A549 (cell line): Measurements from ENCODE around the gene GATA3. TPM values are rescaled to one million over a fixed set of nuclear protein-coding genes. Genes with fewer than 3 reads are reported as not detected.

Source experiments
- ATAC-seq, 2 experiments: fragments of 200-7000 bp in 1 of 2; fragments of >200 bp in 1 of 2; cut with Nextera tagmentation in 1 of 2; cut with Tn5 transposase in 1 of 2; 3 replicates each; pipeline versions ENCODE4 v1.8.0 to v1.9.1; 2018 to 2020; ENCODE audit warnings: mild to moderate bottlenecking in 1 of 2, moderate library complexity in 1 of 2
- CTCF ChIA-PET: fragments of 300-600 bp; sonication (Branson Sonifier 250); formaldehyde crosslinking; extraction: SDS; loops from one replicate; lab custom pipeline; 2021; ENCODE audit warnings: antibody characterized with exemption, inconsistent platforms; lab: Yijun Ruan, JAX
- POLR2A ChIA-PET: fragments of 350-600 bp; formaldehyde crosslinking; extraction: SDS; loops from one replicate; lab custom pipeline; 2021; ENCODE audit warnings: antibody characterized with exemption, inconsistent platforms; lab: Yijun Ruan, JAX
- DNase-seq, 2 experiments: peaks; one replicate each; pipeline versions ENCODE4 v3.0.0 to v3.0.0-alpha.2; 2011 to 2016; ENCODE audit warnings: low read depth in 1 of 2, low spot score in 1 of 2
- FAIRE-seq: peaks from 2 replicates; lab custom pipeline; 2011; peaks lifted over from hg19 to GRCh38; lab: Jason Lieb, UNC
- H3K27ac ChIP-seq, 2 experiments: fragments of >200 bp; sonication (Bioruptor Twin); formaldehyde crosslinking; 3 replicates each; pipeline ENCODE4 v1.5.1; 2016 to 2017
- H3K4me1 ChIP-seq: fragments of >200 bp; sonication (Bioruptor Twin); formaldehyde crosslinking; 3 replicates; pipeline ENCODE4 v1.6.1; 2016
- H3K4me2 ChIP-seq: fragments of >200 bp; sonication (Bioruptor Twin); formaldehyde crosslinking; 3 replicates; pipeline ENCODE4 v1.6.1; 2016
- H3K4me3 ChIP-seq: fragments of >200 bp; sonication (Bioruptor Twin); formaldehyde crosslinking; 3 replicates; pipeline ENCODE4 v1.5.1; 2016
- H3K9me3 ChIP-seq: fragments of >200 bp; sonication (Bioruptor Twin); formaldehyde crosslinking; 3 replicates; pipeline ENCODE4 v1.6.1; 2016
- CBX2 ChIP-seq: fragments of 200-600 bp; sonication (generic); IDR thresholded peaks from 2 replicates; pipeline ENCODE4 v1.6.1; 2016; ENCODE audit warnings: low read depth, mild to moderate bottlenecking, borderline replicate concordance
- EP300 ChIP-seq, 2 experiments: fragments of >200 bp; sonication (Bioruptor Twin); formaldehyde crosslinking; IDR thresholded peaks; 2 replicates in 1 of 2; 3 replicates in 1 of 2; pipeline ENCODE4 v1.6.1; 2016 to 2017
- ESRRA ChIP-seq: fragments of 150-350 bp; IDR thresholded peaks from 2 replicates; pipeline ENCODE4 v1.6.1; 2014; ENCODE audit warnings: mild to moderate bottlenecking, low read length, borderline replicate concordance
- FOSL2 ChIP-seq, 2 experiments: fragments of 450-650 bp in 1 of 2; fragments of >200 bp in 1 of 2; sonication (Bioruptor Twin) in 1 of 2; formaldehyde crosslinking; IDR thresholded peaks; 2 replicates each; pipeline versions ENCODE4 v1.5.0 to v1.6.1; 2016 to 2020; ENCODE audit warnings: mild to moderate bottlenecking in 1 of 2, moderate library complexity in 1 of 2
- FOXS1 ChIP-seq: fragments of 250-450 bp; sonication (Bioruptor Pico); IDR thresholded peaks from 2 replicates; pipeline ENCODE4 v1.5.0; 2020; ENCODE audit warnings: mild to moderate bottlenecking, moderate library complexity
- GATA3 ChIP-seq: IDR thresholded peaks from 2 replicates; pipeline ENCODE4 v1.6.1; 2012; ENCODE audit warnings: borderline replicate concordance
- HOXB13 ChIP-seq: fragments of 250-450 bp; sonication (Bioruptor Pico); IDR thresholded peaks from 2 replicates; pipeline ENCODE4 v1.5.0; 2020; ENCODE audit warnings: low read depth, mild to moderate bottlenecking, moderate library complexity
- KDM5A ChIP-seq: fragments of 200-600 bp; sonication (generic); IDR thresholded peaks from 2 replicates; pipeline ENCODE4 v1.6.1; 2016; ENCODE audit warnings: antibody characterized with exemption, mild to moderate bottlenecking
- MAFK ChIP-seq: fragments of 450-650 bp; IDR thresholded peaks from 2 replicates; pipeline ENCODE4 v1.6.1; 2014; ENCODE audit not compliant: partially characterized antibody
- NFE2L2 ChIP-seq: fragments of 150-350 bp; conservative IDR thresholded peaks from 2 replicates; pipeline ENCODE4 v1.6.1; 2014; ENCODE audit warnings: low read length
- NR3C1 ChIP-seq: fragments of >200 bp; sonication (Bioruptor Twin); formaldehyde crosslinking; IDR thresholded peaks from 3 replicates; pipeline ENCODE4 v1.6.1; 2017
- PHF8 ChIP-seq: fragments of 200-600 bp; sonication (generic); IDR thresholded peaks from 2 replicates; pipeline ENCODE4 v1.6.1; 2016; ENCODE audit warnings: low read depth, mild to moderate bottlenecking, antibody characterized with exemption, moderate library complexity, borderline replicate concordance
- POLR2A ChIP-seq: IDR thresholded peaks from 2 replicates; pipeline ENCODE4 v1.6.1; 2012; ENCODE audit warnings: mild to moderate bottlenecking, low read length
- RARB ChIP-seq: fragments of 250-450 bp; sonication (Bioruptor Pico); IDR thresholded peaks from 2 replicates; pipeline ENCODE4 v1.8.0; 2021; ENCODE audit warnings: mild to moderate bottlenecking, moderate library complexity
- RFX5 ChIP-seq: fragments of 450-650 bp; IDR thresholded peaks from 2 replicates; pipeline ENCODE4 v1.7.1; 2014; ENCODE audit warnings: antibody characterized with exemption, mild to moderate bottlenecking, moderate library complexity
- SMC3 ChIP-seq: fragments of >200 bp; sonication (Bioruptor Twin); formaldehyde crosslinking; IDR thresholded peaks from 3 replicates; pipeline ENCODE4 v1.6.1; 2018; ENCODE audit warnings: inconsistent platforms
- TP53 ChIP-seq: fragments of 250-450 bp; sonication (Bioruptor Pico); IDR thresholded peaks from 2 replicates; pipeline ENCODE4 v1.5.0; 2021; ENCODE audit warnings: mild to moderate bottlenecking, moderate library complexity
- ZC3H11A ChIP-seq: fragments of 450-650 bp; IDR thresholded peaks from 2 replicates; pipeline ENCODE4 v1.6.1; 2014; ENCODE audit warnings: antibody characterized with exemption, mild to moderate bottlenecking
- WGBS: methylation state at CpG from one replicate; pipeline ENCODE4 v1.1.6; 2017; ENCODE audit errors: missing lambda C conversion rate; 5-methylcytosine and 5-hydroxymethylcytosine counted together
- polyA plus RNA-seq, 4 experiments: library from polyadenylated mRNA; depleted of rRNA in 3 of 4; stranded (reverse); fragments of >200 nt; fragmentation: RNase III in 1 of 4; extraction: RNeasy Plus Mini Kit Qiagen cat#74134 plus additional on column Dnase treatment in 1 of 4; gene quantifications; 2 replicates in 3 of 4; 3 replicates in 1 of 4; pipeline ENCODE4 v1.2.3, GENCODE V29; 2011 to 2017
- TF ChIP-seq, protein P1 (sequence below): fragments of 150-350 bp; IDR thresholded peaks from 2 replicates; pipeline ENCODE4 v1.6.1; 2014; ENCODE audit warnings: low read depth, mild to moderate bottlenecking, low read length
- TF ChIP-seq, protein P2 (sequence below): IDR thresholded peaks from 2 replicates; pipeline ENCODE4 v1.6.1; 2012
- TF ChIP-seq, protein P3 (sequence below): fragments of >200 bp; sonication (Bioruptor Twin); formaldehyde crosslinking; IDR thresholded peaks from 3 replicates; pipeline ENCODE4 v1.5.1; 2016
- TF ChIP-seq, protein P4 (sequence below): IDR thresholded peaks from 2 replicates; pipeline ENCODE4 v1.6.1; 2012; ENCODE audit warnings: low read depth, borderline replicate concordance

The GATA3 gene
- polyA plus RNA-seq, 2 of the 4 experiments (the other 2 are of a cell fraction), result 1.3 to 3.5 TPM

DNA sequence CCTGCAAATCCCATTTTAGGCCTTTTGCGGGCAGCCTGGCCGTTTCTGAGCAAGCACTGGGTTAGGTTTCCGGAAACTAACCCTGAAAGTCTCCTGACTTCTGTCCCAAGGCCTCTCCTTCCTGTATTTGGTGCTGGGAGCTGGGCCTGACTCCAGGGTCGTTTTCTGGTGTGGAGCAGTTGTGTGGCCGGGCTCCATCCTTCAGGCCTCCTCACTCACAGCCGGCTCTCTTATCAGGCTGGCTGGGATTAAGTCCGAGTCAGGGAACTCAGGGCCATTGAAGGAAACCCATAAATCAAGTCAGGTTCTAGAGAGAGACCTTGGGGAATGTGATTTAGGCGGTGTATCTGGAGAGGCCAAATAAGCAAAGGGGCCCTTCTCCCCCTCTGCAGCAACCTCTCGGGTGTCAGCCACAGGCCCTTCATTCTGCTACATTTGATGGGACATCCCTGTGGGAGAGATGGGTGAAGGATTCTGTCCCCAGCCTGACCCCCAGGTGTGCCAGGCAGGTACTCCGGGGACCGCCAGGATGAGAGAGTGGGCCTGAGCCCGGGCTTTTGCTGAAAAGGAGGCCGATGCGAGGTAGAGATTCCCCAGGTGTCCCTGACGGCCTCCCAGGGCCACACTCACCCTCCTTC is 3.3 kb downstream of the GATA3 start:
- ChIA-PET POLR2A (no interaction called here), CTCF (interaction anchor here (1.1 kb wide), 1 partner anchor 14 kb away, joined by 3 read pairs; no protein-coding TSS in a partner anchor)
- no peak for ATAC-seq
- Histone ChIP-seq H3K4me3 (no peak overlapping the region), H3K4me2 (no peak overlapping the region), H3K27ac (no peak overlapping the region), H3K9me3 (no peaks in the 10 kb centered on the region), H3K4me1 (peaks cover 6% of the 10 kb centered on the region; the same call in 1 of the 3 replicates)
- DNase-seq, result no peak
- TF ChIP-seq PHF8 (no peak), RFX5 (no peak), KDM5A (no peak)
- FAIRE-seq, result no peak
- 93% methylated on average over 15 of the region's 15 CpGs for WGBS

GRCh38 chr10:8058274-8059111 is 4.0 kb downstream of the GATA3 start:
- FAIRE-seq, result no peak
- no peak for ATAC-seq
- no peak for DNase-seq
- peaks cover 6% of the 10 kb centered on the region; the same call in 1 of the 3 replicates for H3K4me1 ChIP-seq
- no peak overlapping the region for H3K4me3 ChIP-seq
- H3K4me2 ChIP-seq, result no peak overlapping the region
- 91% methylated on average over 29 of the region's 45 CpGs for WGBS
- ChIA-PET CTCF (interaction anchor here (0.7 to 1.2 kb wide), 3 partner anchors 14 to 576 kb away, joined by 3 read pairs; no protein-coding TSS in a partner anchor), POLR2A (no interaction called here)
- no peaks in the 10 kb centered on the region for H3K9me3 ChIP-seq
- TF ChIP-seq EP300 (IDR thresholded peaks at IDR 0.05), result no peak
- TF ChIP-seq RARB (CRISPR knock-in tag), result no peak
- no peak overlapping the region for H3K27ac ChIP-seq

DNA sequence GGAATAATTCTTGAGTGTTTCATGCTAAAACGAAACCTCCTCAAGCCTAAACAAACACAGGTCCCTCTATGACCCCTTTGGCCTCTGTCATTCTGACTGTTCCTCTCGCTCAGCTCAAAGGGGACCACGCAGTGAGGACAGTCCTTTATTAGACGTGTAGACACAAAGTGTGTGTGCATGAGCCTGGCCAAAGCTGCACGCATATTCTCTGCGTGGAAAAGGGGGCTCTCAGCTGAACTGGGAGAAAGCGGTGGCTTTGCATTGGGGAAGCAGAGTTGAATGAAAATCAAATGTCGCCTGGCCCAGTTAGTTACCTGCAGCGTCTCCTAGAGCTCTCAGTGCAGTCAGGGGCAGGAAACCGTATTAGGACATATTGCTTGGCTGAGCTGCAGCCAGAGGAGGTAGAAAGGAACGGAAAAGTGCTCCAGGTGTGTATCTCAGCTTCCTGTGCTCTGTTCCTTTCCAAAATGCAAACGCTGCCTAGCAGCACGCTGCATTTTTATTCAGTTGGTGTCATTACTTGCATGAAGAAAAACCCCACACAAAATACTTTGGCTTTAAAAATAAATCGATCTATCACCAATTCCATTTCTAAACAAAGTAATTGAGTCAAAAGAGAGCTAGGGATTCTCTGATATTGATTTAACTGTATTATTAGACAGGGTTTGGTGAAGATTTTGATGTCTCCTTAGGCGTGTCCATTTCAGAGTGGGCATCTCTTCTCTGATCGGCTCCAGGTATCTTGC is 4.9 kb downstream of the GATA3 start:
- no peak for TF ChIP-seq NR3C1
- TF ChIP-seq, protein P1, sequence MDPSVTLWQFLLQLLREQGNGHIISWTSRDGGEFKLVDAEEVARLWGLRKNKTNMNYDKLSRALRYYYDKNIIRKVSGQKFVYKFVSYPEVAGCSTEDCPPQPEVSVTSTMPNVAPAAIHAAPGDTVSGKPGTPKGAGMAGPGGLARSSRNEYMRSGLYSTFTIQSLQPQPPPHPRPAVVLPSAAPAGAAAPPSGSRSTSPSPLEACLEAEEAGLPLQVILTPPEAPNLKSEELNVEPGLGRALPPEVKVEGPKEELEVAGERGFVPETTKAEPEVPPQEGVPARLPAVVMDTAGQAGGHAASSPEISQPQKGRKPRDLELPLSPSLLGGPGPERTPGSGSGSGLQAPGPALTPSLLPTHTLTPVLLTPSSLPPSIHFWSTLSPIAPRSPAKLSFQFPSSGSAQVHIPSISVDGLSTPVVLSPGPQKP, result no peak
- TF ChIP-seq, protein P2, sequence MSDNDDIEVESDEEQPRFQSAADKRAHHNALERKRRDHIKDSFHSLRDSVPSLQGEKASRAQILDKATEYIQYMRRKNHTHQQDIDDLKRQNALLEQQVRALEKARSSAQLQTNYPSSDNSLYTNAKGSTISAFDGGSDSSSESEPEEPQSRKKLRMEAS, result no peak
- TF ChIP-seq MAFK, result no peak
- no peak for TF ChIP-seq GATA3
- TF ChIP-seq CBX2, result no peak
- TF ChIP-seq, protein P3, sequence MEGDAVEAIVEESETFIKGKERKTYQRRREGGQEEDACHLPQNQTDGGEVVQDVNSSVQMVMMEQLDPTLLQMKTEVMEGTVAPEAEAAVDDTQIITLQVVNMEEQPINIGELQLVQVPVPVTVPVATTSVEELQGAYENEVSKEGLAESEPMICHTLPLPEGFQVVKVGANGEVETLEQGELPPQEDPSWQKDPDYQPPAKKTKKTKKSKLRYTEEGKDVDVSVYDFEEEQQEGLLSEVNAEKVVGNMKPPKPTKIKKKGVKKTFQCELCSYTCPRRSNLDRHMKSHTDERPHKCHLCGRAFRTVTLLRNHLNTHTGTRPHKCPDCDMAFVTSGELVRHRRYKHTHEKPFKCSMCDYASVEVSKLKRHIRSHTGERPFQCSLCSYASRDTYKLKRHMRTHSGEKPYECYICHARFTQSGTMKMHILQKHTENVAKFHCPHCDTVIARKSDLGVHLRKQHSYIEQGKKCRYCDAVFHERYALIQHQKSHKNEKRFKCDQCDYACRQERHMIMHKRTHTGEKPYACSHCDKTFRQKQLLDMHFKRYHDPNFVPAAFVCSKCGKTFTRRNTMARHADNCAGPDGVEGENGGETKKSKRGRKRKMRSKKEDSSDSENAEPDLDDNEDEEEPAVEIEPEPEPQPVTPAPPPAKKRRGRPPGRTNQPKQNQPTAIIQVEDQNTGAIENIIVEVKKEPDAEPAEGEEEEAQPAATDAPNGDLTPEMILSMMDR, result no peak
- TF ChIP-seq FOXS1 (CRISPR knock-in tag), result no peak
- TF ChIP-seq, protein P4, sequence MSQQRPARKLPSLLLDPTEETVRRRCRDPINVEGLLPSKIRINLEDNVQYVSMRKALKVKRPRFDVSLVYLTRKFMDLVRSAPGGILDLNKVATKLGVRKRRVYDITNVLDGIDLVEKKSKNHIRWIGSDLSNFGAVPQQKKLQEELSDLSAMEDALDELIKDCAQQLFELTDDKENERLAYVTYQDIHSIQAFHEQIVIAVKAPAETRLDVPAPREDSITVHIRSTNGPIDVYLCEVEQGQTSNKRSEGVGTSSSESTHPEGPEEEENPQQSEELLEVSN, result no peak
- no peak for TF ChIP-seq KDM5A
- TF ChIP-seq ZC3H11A, result no peak
- TF ChIP-seq POLR2A, result no peak
- TF ChIP-seq SMC3, result no peak
- no peak for TF ChIP-seq HOXB13
- no peak for TF ChIP-seq TP53 (CRISPR knock-in tag)
- no peak for TF ChIP-seq ESRRA
- TF ChIP-seq FOSL2 (IDR thresholded peaks at IDR 0.05), result no peak
- no peak for TF ChIP-seq FOSL2 (CRISPR knock-in tag; IDR thresholded peaks at IDR 0.05)
- no peak for TF ChIP-seq NFE2L2
- no peaks in the 10 kb centered on the region for H3K9me3 ChIP-seq
- H3K4me2 ChIP-seq, result no peak overlapping the region
- no peak for FAIRE-seq
- ChIA-PET POLR2A (no interaction called here), CTCF (interaction anchor here (1.1 to 1.2 kb wide), 2 partner anchors 13 to 534 kb away, joined by 3 read pairs; no protein-coding TSS in a partner anchor)
- no peak overlapping the region for H3K4me3 ChIP-seq
- no peak for ATAC-seq
- WGBS, result 90% methylated on average over 16 of the region's 16 CpGs
- no peak overlapping the region for H3K27ac ChIP-seq
- DNase-seq, result no peak
- H3K4me1 ChIP-seq, result peaks cover 6% of the 10 kb centered on the region; the same call in 1 of the 3 replicates
